Right atrium auricular region (tissue), 2 donors: ENCODE data around the gene FKBP15. TPM values are rescaled to one million over a fixed set of nuclear protein-coding genes. Genes with fewer than 3 reads are reported as not detected.

ENCODE experiments used
- DNase-seq: peaks from one replicate; pipeline ENCODE4 v3.0.0-alpha.2; 2019; ENCODE audit warnings: low spot score
- H3K27ac ChIP-seq, 2 donors: fragments of 200-600 bp; sonication (generic); 1 replicate in 1 of 2; 2 replicates in 1 of 2; pipeline ENCODE4 v1.5.1; 2016 to 2019
- H3K27me3 ChIP-seq, 2 donors: fragments of 200-600 bp; sonication (generic); one replicate each; pipeline versions ENCODE4 v1.5.1 to v1.6.0; 2017 to 2019
- H3K36me3 ChIP-seq: fragments of 200-600 bp; sonication (generic); one replicate; pipeline ENCODE4 v1.5.1; 2016
- H3K4me1 ChIP-seq, 2 donors: fragments of 200-600 bp; sonication (generic); one replicate each; pipeline versions ENCODE4 v1.5.1 to v1.6.0; 2017 to 2019
- H3K4me3 ChIP-seq, 2 donors: fragments of 200-600 bp; sonication (generic); 1 replicate in 1 of 2; 2 replicates in 1 of 2; pipeline ENCODE4 v1.5.1; 2017 to 2019; ENCODE audit warnings: mild to moderate bottlenecking in 1 of 2, moderate library complexity in 1 of 2
- H3K9me3 ChIP-seq, 2 donors: fragments of 200-600 bp; sonication (generic); one replicate each; pipeline ENCODE4 v1.5.1; 2019
- total RNA-seq, 2 donors: library from RNA; depleted of rRNA; stranded (reverse); fragments of >200 nt; gene quantifications; one replicate each; pipeline ENCODE4 v1.1.0, GENCODE V29; 2016
- TF ChIP-seq, protein P1 (sequence below), 2 donors: fragments of 200-600 bp; sonication (generic); IDR thresholded peaks; one replicate each; pipeline ENCODE4 v1.5.1; 2019; ENCODE audit warnings: antibody characterized with exemption in 2 of 2

Gene FKBP15
- total RNA-seq, 2 donors from 2014 or later = 14.7 to 16.6 TPM

DNA sequence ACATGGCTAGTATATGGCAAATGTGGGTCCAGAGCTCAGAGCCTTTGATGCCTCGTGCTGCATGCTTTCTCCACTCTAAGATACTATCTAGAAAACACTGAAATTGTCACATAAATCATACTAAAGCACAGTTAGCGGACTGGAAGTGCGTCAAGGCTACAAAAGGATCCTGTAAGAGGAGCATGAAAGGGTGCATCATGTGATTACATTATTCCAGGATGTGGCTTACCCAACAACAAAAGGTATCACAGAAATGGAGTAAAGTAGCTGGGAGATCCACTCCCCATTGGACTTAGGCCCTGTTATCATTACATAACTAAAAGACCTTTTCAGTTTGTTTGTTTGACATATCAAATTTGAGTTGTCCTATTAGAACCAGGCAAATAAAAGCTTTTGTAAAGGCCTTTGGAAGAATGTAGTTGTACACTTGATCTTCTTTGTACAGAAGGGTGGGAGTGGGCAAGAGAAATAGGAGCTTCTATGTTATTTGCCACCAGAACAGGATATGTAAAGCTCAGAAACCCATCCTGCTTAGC is 7.1 kb upstream of the FKBP15 start:
- no peak overlapping the region for H3K27ac ChIP-seq
- H3K9me3 ChIP-seq = no peaks in the 10 kb centered on the region
- no peak overlapping the region for H3K4me3 ChIP-seq
- peaks cover 0 to 8% of the 10 kb centered on the region in 2 donors for H3K4me1 ChIP-seq
- TF ChIP-seq, protein P1, sequence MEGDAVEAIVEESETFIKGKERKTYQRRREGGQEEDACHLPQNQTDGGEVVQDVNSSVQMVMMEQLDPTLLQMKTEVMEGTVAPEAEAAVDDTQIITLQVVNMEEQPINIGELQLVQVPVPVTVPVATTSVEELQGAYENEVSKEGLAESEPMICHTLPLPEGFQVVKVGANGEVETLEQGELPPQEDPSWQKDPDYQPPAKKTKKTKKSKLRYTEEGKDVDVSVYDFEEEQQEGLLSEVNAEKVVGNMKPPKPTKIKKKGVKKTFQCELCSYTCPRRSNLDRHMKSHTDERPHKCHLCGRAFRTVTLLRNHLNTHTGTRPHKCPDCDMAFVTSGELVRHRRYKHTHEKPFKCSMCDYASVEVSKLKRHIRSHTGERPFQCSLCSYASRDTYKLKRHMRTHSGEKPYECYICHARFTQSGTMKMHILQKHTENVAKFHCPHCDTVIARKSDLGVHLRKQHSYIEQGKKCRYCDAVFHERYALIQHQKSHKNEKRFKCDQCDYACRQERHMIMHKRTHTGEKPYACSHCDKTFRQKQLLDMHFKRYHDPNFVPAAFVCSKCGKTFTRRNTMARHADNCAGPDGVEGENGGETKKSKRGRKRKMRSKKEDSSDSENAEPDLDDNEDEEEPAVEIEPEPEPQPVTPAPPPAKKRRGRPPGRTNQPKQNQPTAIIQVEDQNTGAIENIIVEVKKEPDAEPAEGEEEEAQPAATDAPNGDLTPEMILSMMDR (IDR thresholded peaks at IDR 0.05) = no peak
- H3K36me3 ChIP-seq = no peaks in the 10 kb centered on the region
- DNase-seq = no peak
- H3K27me3 ChIP-seq = no peaks in the 10 kb centered on the region

DNA sequence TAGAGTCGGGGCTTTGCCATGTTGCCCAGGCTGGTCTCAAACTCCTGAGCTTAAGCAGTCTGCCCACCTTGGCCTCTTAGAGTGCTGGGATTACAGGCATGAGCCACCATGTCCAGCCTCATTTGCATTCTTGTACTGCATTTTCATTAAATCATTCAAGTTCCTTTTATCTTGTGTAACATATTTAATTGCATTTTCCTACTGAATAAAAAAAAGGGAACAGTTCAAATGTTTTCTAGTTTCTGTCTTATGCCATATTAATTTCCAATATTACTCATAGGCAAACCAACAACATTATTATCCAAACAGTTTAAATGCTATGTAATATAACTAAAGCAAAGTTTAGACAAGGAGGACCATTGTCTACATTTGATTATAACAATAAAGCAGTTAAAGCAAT is 6.4 kb upstream of the FKBP15 start:
- Histone ChIP-seq H3K4me3 (no peak overlapping the region), H3K9me3 (no peaks in the 10 kb centered on the region), H3K36me3 (no peaks in the 10 kb centered on the region), H3K27ac (no peak overlapping the region), H3K27me3 (no peaks in the 10 kb centered on the region), H3K4me1 (peaks cover 0 to 15% of the 10 kb centered on the region in 2 donors)
- no peak for DNase-seq
- TF ChIP-seq, protein P1 (IDR thresholded peaks at IDR 0.05) = no peak

DNA sequence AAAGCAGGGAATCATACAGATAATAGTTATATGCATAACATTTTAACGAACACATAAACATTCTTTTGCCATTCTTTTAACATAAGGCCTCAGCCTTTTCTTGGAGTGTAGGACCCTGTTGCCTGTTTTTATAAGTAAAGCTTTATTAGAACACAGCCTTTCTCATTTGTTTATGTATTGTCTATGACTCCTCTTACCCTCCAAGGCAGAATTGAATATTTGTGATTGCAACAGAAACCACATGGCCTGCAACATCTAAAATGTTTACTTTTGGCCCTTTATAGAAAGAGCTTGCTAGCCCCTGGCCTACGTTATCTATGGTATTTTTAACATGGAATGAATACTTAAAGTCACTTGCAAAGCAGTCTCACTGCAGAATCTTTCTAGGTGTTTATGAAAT is 2.9 kb upstream of the FKBP15 start:
- Histone ChIP-seq H3K27me3 (no peaks in the 10 kb centered on the region), H3K27ac (no peak overlapping the region), H3K4me3 (no peak overlapping the region), H3K36me3 (no peaks in the 10 kb centered on the region), H3K9me3 (no peaks in the 10 kb centered on the region), H3K4me1 (peaks cover 0 to 38% of the 10 kb centered on the region in 2 donors)
- TF ChIP-seq, protein P1 (IDR thresholded peaks at IDR 0.05) = no peak
- DNase-seq = no peak

DNA sequence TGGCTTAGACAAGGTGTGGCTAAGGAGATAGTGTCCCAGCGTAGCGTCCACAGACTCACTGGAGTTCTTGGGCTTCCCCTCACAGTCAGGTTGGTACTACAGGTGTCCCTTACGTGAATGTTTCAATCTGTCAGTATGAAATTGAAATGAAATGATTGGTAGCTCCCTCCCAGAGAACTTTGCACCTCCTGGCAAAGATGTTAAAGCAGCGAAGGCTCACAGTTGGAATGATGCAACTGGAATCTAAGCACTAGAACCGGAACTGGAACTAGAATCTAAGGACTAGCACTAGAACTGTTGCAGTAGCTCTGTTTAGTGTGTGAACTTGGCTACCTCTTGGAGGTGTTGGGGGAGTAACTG is 1.4 kb upstream of the FKBP15 start:
- H3K4me1 ChIP-seq = peaks cover 0 to 38% of the 10 kb centered on the region in 2 donors
- peak overlapping the region in 1 of 2 donors; percentile 91 for H3K27ac ChIP-seq
- TF ChIP-seq, protein P1 (IDR thresholded peaks at IDR 0.05) = no peak
- no peak for DNase-seq
- no peaks in the 10 kb centered on the region for H3K27me3 ChIP-seq
- no peaks in the 10 kb centered on the region for H3K9me3 ChIP-seq
- peaks cover 2% of the 10 kb centered on the region for H3K36me3 ChIP-seq
- peak overlapping the region; percentile 83 to 97 for H3K4me3 ChIP-seq

DNA sequence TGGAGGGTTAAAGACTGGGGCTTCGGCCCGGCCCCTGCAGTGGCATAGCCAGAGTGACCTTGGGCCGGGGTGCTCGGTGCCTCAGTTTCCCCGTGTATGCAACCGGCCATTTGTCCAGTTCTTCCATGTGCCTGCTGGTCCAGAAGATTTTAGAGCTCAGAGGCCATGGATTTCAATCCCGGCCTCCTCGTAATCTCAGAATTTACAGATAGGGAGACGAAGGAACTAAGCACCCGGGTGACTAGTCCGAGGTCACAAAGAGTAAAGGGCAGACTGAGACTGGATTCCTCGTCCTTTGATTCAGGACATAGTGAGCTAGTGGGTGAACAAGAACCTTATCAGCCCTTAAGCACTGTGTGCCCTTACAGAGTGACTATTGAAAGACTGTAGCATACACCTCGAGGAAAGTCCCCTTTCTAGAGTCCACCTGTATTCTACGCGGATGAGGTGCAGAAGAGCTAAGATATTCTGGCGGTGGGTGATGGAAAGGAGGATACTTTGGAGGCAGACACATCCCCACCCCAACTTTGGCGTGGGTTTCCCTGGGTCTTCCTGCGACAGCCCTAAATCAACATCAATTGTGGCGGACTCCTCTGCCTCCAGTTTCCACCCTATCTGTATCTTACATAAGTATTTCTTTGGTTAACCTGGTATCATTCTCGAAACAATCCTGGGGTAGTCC is 864 bp upstream of the FKBP15 start:
- Histone ChIP-seq H3K9me3 (no peaks in the 10 kb centered on the region), H3K4me3 (peak overlapping the region; percentile 83 to 97), H3K36me3 (peaks cover 5% of the 10 kb centered on the region), H3K4me1 (peaks cover 0 to 38% of the 10 kb centered on the region in 2 donors), H3K27ac (peak overlapping the region; percentile 85 to 91), H3K27me3 (no peaks in the 10 kb centered on the region)
- TF ChIP-seq, protein P1 (IDR thresholded peaks at IDR 0.05) = no peak
- DNase-seq = no peak
